H9 (cell line): ENCODE data around the gene CCNQ. TPM values are rescaled to one million over a fixed set of nuclear protein-coding genes. Genes with fewer than 3 reads are reported as not detected.

ENCODE experiments used
- DNase-seq: peaks from one replicate; pipeline ENCODE4 v3.0.0-alpha.2; 2017
- H2AFZ ChIP-seq: one replicate; pipeline ENCODE4 v1.6.1; 2013; ENCODE audit warnings: mild to moderate bottlenecking, low read length, control low read depth, moderate library complexity
- H2AK5ac ChIP-seq: 2 replicates; pipeline ENCODE4 v1.6.1; 2013; ENCODE audit warnings: low read length, control low read depth, mixed read lengths; ENCODE audit not compliant: insufficient read length
- H2BK120ac ChIP-seq: one replicate; pipeline ENCODE4 v1.6.1; 2013; ENCODE audit warnings: low read depth, mild to moderate bottlenecking, low read length, control low read depth, inconsistent platforms; ENCODE audit not compliant: poor library complexity, severe bottlenecking
- H2BK12ac ChIP-seq: 2 replicates; pipeline ENCODE4 v1.6.1; 2013; ENCODE audit warnings: low read length, control low read depth, mixed read lengths, low read depth; ENCODE audit not compliant: insufficient read length
- H2BK15ac ChIP-seq: 2 replicates; pipeline ENCODE4 v1.6.1; 2013; ENCODE audit warnings: low read depth, low read length, control low read depth
- H2BK20ac ChIP-seq: one replicate; pipeline ENCODE4 v1.6.1; 2013; ENCODE audit warnings: low read depth, mild to moderate bottlenecking, low read length, control low read depth, inconsistent platforms; ENCODE audit not compliant: poor library complexity, severe bottlenecking
- H2BK5ac ChIP-seq: 2 replicates; pipeline ENCODE4 v1.6.1; 2013; ENCODE audit warnings: low read length, control low read depth, mixed read lengths; ENCODE audit not compliant: insufficient read length
- H3K14ac ChIP-seq: 2 replicates; pipeline ENCODE4 v1.6.1; 2013; ENCODE audit warnings: low read length, control low read depth; ENCODE audit not compliant: insufficient read depth
- H3K18ac ChIP-seq: 2 replicates; pipeline ENCODE4 v1.6.1; 2013; ENCODE audit warnings: low read depth, mild to moderate bottlenecking, mixed read lengths, low read length, control low read depth; ENCODE audit not compliant: insufficient read length
- H3K23ac ChIP-seq: 2 replicates; pipeline ENCODE4 v1.6.1; 2013; ENCODE audit warnings: low read length, control low read depth, mixed read lengths, low read depth; ENCODE audit not compliant: insufficient read length
- H3K23me2 ChIP-seq: 2 replicates; pipeline ENCODE4 v1.6.1; 2013; ENCODE audit warnings: low read depth, mild to moderate bottlenecking, mixed read lengths, low read length, control low read depth; ENCODE audit not compliant: insufficient read length, poor library complexity, severe bottlenecking
- H3K27ac ChIP-seq: 2 replicates; pipeline ENCODE4 v1.5.1; 2013; ENCODE audit warnings: low read length, control low read depth, mixed read lengths, low read depth; ENCODE audit not compliant: insufficient read length
- H3K27me3 ChIP-seq: 2 replicates; pipeline ENCODE4 v1.6.1; 2013; ENCODE audit warnings: low read length, control low read depth, inconsistent platforms; ENCODE audit not compliant: insufficient read depth
- H3K4ac ChIP-seq: 2 replicates; pipeline ENCODE4 v1.6.1; 2013; ENCODE audit warnings: low read depth, mild to moderate bottlenecking, control low read depth, inconsistent platforms, low read length, moderate library complexity
- H3K4me1 ChIP-seq: 2 replicates; pipeline ENCODE4 v1.6.1; 2013; ENCODE audit warnings: low read length, control low read depth, inconsistent platforms; ENCODE audit not compliant: insufficient read depth
- H3K4me2 ChIP-seq: 2 replicates; pipeline ENCODE4 v1.6.1; 2013; ENCODE audit warnings: low read length, control low read depth, mixed read lengths; ENCODE audit not compliant: insufficient read length, insufficient read depth
- H3K56ac ChIP-seq: 2 replicates; pipeline ENCODE4 v1.6.1; 2013; ENCODE audit warnings: low read depth, mild to moderate bottlenecking, mixed read lengths, low read length, control low read depth; ENCODE audit not compliant: insufficient read length
- H3K79me1 ChIP-seq: 2 replicates; pipeline ENCODE4 v1.6.1; 2013; ENCODE audit warnings: low read depth, mild to moderate bottlenecking, moderate library complexity, low read length, control low read depth, inconsistent platforms; ENCODE audit not compliant: insufficient read depth, poor library complexity, severe bottlenecking
- H3K79me2 ChIP-seq: 2 replicates; pipeline ENCODE4 v1.6.1; 2013; ENCODE audit warnings: low read length, control low read depth, inconsistent platforms; ENCODE audit not compliant: insufficient read depth
- H3K9ac ChIP-seq: 2 replicates; pipeline ENCODE4 v1.6.1; 2013; ENCODE audit warnings: low read length, control low read depth, mixed read lengths; ENCODE audit not compliant: insufficient read length; ENCODE audit errors: extremely low read depth
- H3K9me3 ChIP-seq: one replicate; pipeline ENCODE4 v1.6.1; 2013; ENCODE audit warnings: low read depth, low read length, inconsistent platforms; ENCODE audit not compliant: control insufficient read depth
- H3T11ph ChIP-seq: one replicate; pipeline ENCODE4 v1.6.1; 2013; ENCODE audit warnings: mild to moderate bottlenecking, low read length, control low read depth, inconsistent platforms
- H4K20me1 ChIP-seq: one replicate; pipeline ENCODE4 v1.6.1; 2013; ENCODE audit not compliant: control insufficient read depth, insufficient read length, insufficient read depth
- H4K5ac ChIP-seq: 2 replicates; pipeline ENCODE4 v1.6.1; 2013; ENCODE audit warnings: low read depth, mild to moderate bottlenecking, mixed read lengths, low read length, control low read depth; ENCODE audit not compliant: insufficient read length
- H4K8ac ChIP-seq: replicated peaks from 2 replicates; pipeline ENCODE4 v1.6.1; 2013; ENCODE audit warnings: low read length, control low read depth, mixed read lengths, low read depth; ENCODE audit not compliant: insufficient read length
- H4K91ac ChIP-seq: 2 replicates; pipeline ENCODE4 v1.6.1; 2013; ENCODE audit warnings: low read depth, mild to moderate bottlenecking, moderate library complexity, mixed read lengths, low read length, control low read depth; ENCODE audit not compliant: insufficient read length
- H3K27ac Mint-ChIP-seq, 3 experiments: 2 replicates in 2 of 3; 3 replicates in 1 of 3; pipeline ENCODE4 v1.8.0; 2020 to 2021; ENCODE audit warnings: mixed read lengths in 3 of 3, mild to moderate bottlenecking in 1 of 3, moderate library complexity in 1 of 3
- H3K27me3 Mint-ChIP-seq: 2 replicates; pipeline ENCODE4 v1.8.0; 2021; ENCODE audit warnings: low read depth, mild to moderate bottlenecking, moderate library complexity, mixed read lengths
- H3K36me3 Mint-ChIP-seq, 3 experiments: 2 replicates in 2 of 3; 3 replicates in 1 of 3; pipeline ENCODE4 v1.8.0; 2020 to 2021; ENCODE audit warnings: low read depth in 3 of 3, mixed read lengths in 3 of 3; ENCODE audit not compliant: insufficient read depth in 1 of 3
- H3K4me1 Mint-ChIP-seq, 2 experiments: 2 replicates each; pipeline ENCODE4 v1.8.0; 2020; ENCODE audit warnings: mixed read lengths in 2 of 2
- H3K4me3 Mint-ChIP-seq, 2 experiments: 2 replicates in 1 of 2; 3 replicates in 1 of 2; pipeline ENCODE4 v1.8.0; 2020 to 2021; ENCODE audit warnings: mild to moderate bottlenecking in 2 of 2, mixed read lengths in 2 of 2, moderate library complexity in 1 of 2
- H3K9me3 Mint-ChIP-seq, 2 experiments: 2 replicates in 1 of 2; 3 replicates in 1 of 2; pipeline ENCODE4 v1.8.0; 2020; ENCODE audit warnings: mild to moderate bottlenecking in 2 of 2, mixed read lengths in 2 of 2, moderate library complexity in 1 of 2
- CTCF ChIP-seq: fragments of 200-600 bp; sonication (generic); conservative IDR thresholded peaks from 3 replicates; pipeline ENCODE4 v1.8.0; 2021; ENCODE audit warnings: antibody characterized with exemption, mild to moderate bottlenecking
- WGBS: extraction: QIAGEN DNeasy Blood & Tissue Kit; methylation state at CpG from one replicate; pipeline ENCODE4 v1.1.7; 2013; ENCODE audit warnings: missing lambda C conversion rate, low lambda C conversion rate, mixed read lengths; ENCODE audit not compliant: insufficient read length; ENCODE audit errors: extremely low coverage; 5-methylcytosine and 5-hydroxymethylcytosine counted together
- total RNA-seq: library from RNA; stranded (reverse); gene quantifications from 2 replicates; pipeline ENCODE4 v1.2.1, GENCODE V29; 2021

CCNQ gene
- total RNA-seq, 1 experiment from 2014 or later: 18.4 TPM

GRCh38 chrX:153634832-153635231, 35.9 kb upstream of the CCNQ start:
- no peak overlapping the region for H2BK12ac ChIP-seq
- H3K56ac ChIP-seq: no peak overlapping the region
- no peak overlapping the region for H3K4ac ChIP-seq
- peaks cover 22% of the 10 kb centered on the region for H3K9me3 ChIP-seq
- no peak overlapping the region for H3K23ac ChIP-seq
- H2BK120ac ChIP-seq: no peak overlapping the region
- no peaks in the 10 kb centered on the region for H3K79me1 ChIP-seq
- H3K9ac ChIP-seq: no peak overlapping the region
- no peaks in the 10 kb centered on the region for H3K23me2 ChIP-seq
- H3K9me3 Mint-ChIP-seq: peaks cover 57 to 88% of the 10 kb centered on the region in 2 experiments
- H3K4me2 ChIP-seq: no peak overlapping the region
- H3K4me1 Mint-ChIP-seq: no peaks in the 10 kb centered on the region
- no peaks in the 10 kb centered on the region for H3K4me1 ChIP-seq
- no peaks in the 10 kb centered on the region for H3K27me3 ChIP-seq
- H3K4me3 Mint-ChIP-seq: no peak overlapping the region
- no peaks in the 10 kb centered on the region for H3K79me2 ChIP-seq
- no CpG with 5 or more reads among the region's 15 CpGs for WGBS
- no peak for TF ChIP-seq CTCF
- no peak overlapping the region for H3K14ac ChIP-seq
- no peak overlapping the region for H2AK5ac ChIP-seq
- peak; percentile 18 for DNase-seq
- no peak overlapping the region for H3K27ac ChIP-seq
- no peak overlapping the region for H2BK15ac ChIP-seq
- H3K27me3 Mint-ChIP-seq: peaks cover 33% of the 10 kb centered on the region
- H4K20me1 ChIP-seq: peaks cover 2% of the 10 kb centered on the region
- H2AFZ ChIP-seq: no peak overlapping the region
- H4K8ac ChIP-seq: no peak overlapping the region
- no peak overlapping the region for H3K18ac ChIP-seq
- no peak overlapping the region for H4K91ac ChIP-seq
- H3K36me3 Mint-ChIP-seq: peaks cover 0 to 10% (median 0%) of the 10 kb centered on the region in 3 experiments; a peak in 3 of 7 replicates
- H2BK5ac ChIP-seq: no peak overlapping the region
- no peak overlapping the region for H4K5ac ChIP-seq
- no peak overlapping the region for H2BK20ac ChIP-seq
- H3T11ph ChIP-seq: no peak overlapping the region
- H3K27ac Mint-ChIP-seq: no peak overlapping the region
